ENCODE measurements around the gene SLC66A3. TPM values are rescaled to one million over a fixed set of nuclear protein-coding genes. Genes with fewer than 3 reads are reported as not detected.

SLC66A3 gene
- polyA plus RNA-seq, 1 donor (not counting 4 experiments of a cell fraction or from before 2014, with no cell fraction given) = 31.1 TPM

GRCh38 chr2:11179196-11179595, 23.9 kb downstream of the SLC66A3 start:
- peaks cover 0 to 4% of the 10 kb centered on the region in 2 experiments for H3K36me3 ChIP-seq (ENCODE audit: control insufficient read depth in 2 of 2, extremely low read depth in 1 of 2, insufficient read depth in 2 of 2, low read length in 2 of 2)
- no peaks in the 10 kb centered on the region for H3K27me3 ChIP-seq (ENCODE audit: control insufficient read depth, extremely low read depth, insufficient read depth, low read length)
- H2AFZ ChIP-seq (ENCODE audit: control insufficient read depth, low read length) = no peak overlapping the region
- dilution Hi-C loops (cut with MboI; ENCODE audit: extremely low pct_ligation_motif_present, low sequenced_read_pairs) = no loop called here
- H3K4me3 ChIP-seq (ENCODE audit: control insufficient read depth in 2 of 3, extremely low read depth in 1 of 3, insufficient read depth in 2 of 3, low read depth in 1 of 3, low read length in 3 of 3) = no peak overlapping the region
- no peak overlapping the region for H3K4me2 ChIP-seq (ENCODE audit: control insufficient read depth, extremely low read depth, insufficient read depth, low read depth, low read length)
- peaks cover 8% of the 10 kb centered on the region for H3K4me1 ChIP-seq (ENCODE audit: control insufficient read depth, extremely low read depth, insufficient read depth, low read length)
- H3K9ac ChIP-seq (ENCODE audit: control insufficient read depth, extremely low read depth, insufficient read depth, low read length) = no peak overlapping the region
- no peaks in the 10 kb centered on the region for H3K9me3 ChIP-seq (ENCODE audit: control insufficient read depth, low read depth, low read length)
- H3K27ac ChIP-seq (ENCODE audit: control insufficient read depth, insufficient read depth, low read length) = no peak overlapping the region
- H3K79me2 ChIP-seq (ENCODE audit: control insufficient read depth, insufficient read depth, low read length) = no peaks in the 10 kb centered on the region
- no peak for TF ChIP-seq EZH2 (IDR thresholded peaks at IDR 0.05; ENCODE audit: low read length)
- TF ChIP-seq CTCF (optimal IDR thresholded peaks at IDR 0.05 in 1 of 3, IDR thresholded peaks at IDR 0.05 in 1 of 3, conservative IDR thresholded peaks at IDR 0.05 in 1 of 3; ENCODE audit: extremely low read depth in 1 of 3, insufficient read depth in 2 of 3, low read length in 3 of 3) = no peak
- FAIRE-seq (no peak), DNase-seq (ENCODE audit: low read depth, low spot score) (no peak)
- no peaks in the 10 kb centered on the region for H3K9me1 ChIP-seq (ENCODE audit: control insufficient read depth, extremely low read depth, insufficient read depth, low read length)
- no peaks in the 10 kb centered on the region for H4K20me1 ChIP-seq (ENCODE audit: control insufficient read depth, extremely low read depth, insufficient read depth, low read length)

GRCh38 chr2:11179899-11180298, 24.6 kb downstream of the SLC66A3 start:
- Histone ChIP-seq H3K4me1 (ENCODE audit: control insufficient read depth, extremely low read depth, insufficient read depth, low read length) (peaks cover 8% of the 10 kb centered on the region), H3K9me1 (ENCODE audit: control insufficient read depth, extremely low read depth, insufficient read depth, low read length) (no peaks in the 10 kb centered on the region), H3K9me3 (ENCODE audit: control insufficient read depth, low read depth, low read length) (no peaks in the 10 kb centered on the region), H3K4me3 (ENCODE audit: control insufficient read depth in 2 of 3, extremely low read depth in 1 of 3, insufficient read depth in 2 of 3, low read depth in 1 of 3, low read length in 3 of 3) (no peak overlapping the region), H3K4me2 (ENCODE audit: control insufficient read depth, extremely low read depth, insufficient read depth, low read depth, low read length) (no peak overlapping the region), H4K20me1 (ENCODE audit: control insufficient read depth, extremely low read depth, insufficient read depth, low read length) (no peaks in the 10 kb centered on the region), H3K27ac (ENCODE audit: control insufficient read depth, insufficient read depth, low read length) (no peak overlapping the region), H3K9ac (ENCODE audit: control insufficient read depth, extremely low read depth, insufficient read depth, low read length) (no peak overlapping the region), H2AFZ (ENCODE audit: control insufficient read depth, low read length) (no peak overlapping the region), H3K27me3 (ENCODE audit: control insufficient read depth, extremely low read depth, insufficient read depth, low read length) (no peaks in the 10 kb centered on the region), H3K79me2 (ENCODE audit: control insufficient read depth, insufficient read depth, low read length) (no peaks in the 10 kb centered on the region), H3K36me3 (ENCODE audit: control insufficient read depth in 2 of 2, extremely low read depth in 1 of 2, insufficient read depth in 2 of 2, low read length in 2 of 2) (peaks cover 0 to 4% of the 10 kb centered on the region in 2 experiments)
- TF ChIP-seq EZH2 (IDR thresholded peaks at IDR 0.05; ENCODE audit: low read length) = no peak
- no peak for TF ChIP-seq CTCF (optimal IDR thresholded peaks at IDR 0.05 in 1 of 3, IDR thresholded peaks at IDR 0.05 in 1 of 3, conservative IDR thresholded peaks at IDR 0.05 in 1 of 3; ENCODE audit: extremely low read depth in 1 of 3, insufficient read depth in 2 of 3, low read length in 3 of 3)
- no peak for DNase-seq (ENCODE audit: low read depth, low spot score)
- no peak for FAIRE-seq
- dilution Hi-C loops (cut with MboI; ENCODE audit: extremely low pct_ligation_motif_present, low sequenced_read_pairs) = no loop called here
